OCI-LY7 (cell line): Measurements from ENCODE around the gene SLC35G1. TPM values are rescaled to one million over a fixed set of nuclear protein-coding genes. Genes with fewer than 3 reads are reported as not detected.

Source experiments
- BruUV-seq: library from RNA; stranded (reverse); fragments of 400-500 nt; replicated peaks from 2 replicates; lab custom pipeline; 2021; lab: Mats Ljungman, UMichigan
- CTCF ChIA-PET: fragments of 300-600 bp; sonication (Branson Sonifier 250); formaldehyde crosslinking; loops from one replicate; lab custom pipeline; 2022; ENCODE audit warnings: antibody characterized with exemption; ENCODE audit not compliant: unreplicated experiment; lab: Charles Lee
- POLR2A ChIA-PET: fragments of 300-600 bp; sonication (Branson Sonifier 250); formaldehyde crosslinking; loops from one replicate; lab custom pipeline; 2022; ENCODE audit warnings: antibody characterized with exemption; lab: Charles Lee
- DNase-seq: peaks from one replicate; pipeline ENCODE4 v3.0.0-alpha.2; 2015; ENCODE audit warnings: low spot score
- H2AFZ ChIP-seq: fragments of 200-600 bp; sonication (generic), shearing (Covaris generic); 2 replicates; pipeline ENCODE4 v1.6.1; 2014; ENCODE audit warnings: mild to moderate bottlenecking, antibody characterized with exemption, low read length, moderate library complexity
- H3K27ac ChIP-seq: fragments of 200-600 bp; sonication (generic); 2 replicates; pipeline ENCODE4 v1.5.1; 2014; ENCODE audit warnings: mixed run types, low read depth, mild to moderate bottlenecking, moderate library complexity, low read length, inconsistent platforms; ENCODE audit not compliant: poor library complexity, severe bottlenecking
- H3K36me3 ChIP-seq: fragments of 200-600 bp; sonication (generic); 2 replicates; pipeline ENCODE4 v1.6.1; 2014; ENCODE audit warnings: mild to moderate bottlenecking, antibody characterized with exemption, low read length, moderate library complexity, mixed read lengths; ENCODE audit not compliant: insufficient read depth
- H3K4me1 ChIP-seq: fragments of 200-600 bp; sonication (generic); 2 replicates; pipeline ENCODE4 v1.5.1; 2014; ENCODE audit warnings: mild to moderate bottlenecking, low read length; ENCODE audit not compliant: insufficient read depth, poor library complexity, severe bottlenecking
- H3K4me2 ChIP-seq: fragments of 200-600 bp; sonication (generic); 2 replicates; pipeline ENCODE4 v1.6.1; 2014; ENCODE audit warnings: mild to moderate bottlenecking, low read length
- H3K4me3 ChIP-seq: fragments of 200-600 bp; sonication (generic); 2 replicates; pipeline ENCODE4 v1.5.1; 2014; ENCODE audit warnings: mild to moderate bottlenecking, low read depth, low read length; ENCODE audit not compliant: poor library complexity, severe bottlenecking
- H3K79me2 ChIP-seq: fragments of 200-600 bp; sonication (generic); 2 replicates; pipeline ENCODE4 v1.6.1; 2016; ENCODE audit warnings: low read depth, mild to moderate bottlenecking, low read length, moderate library complexity, mixed read lengths; ENCODE audit not compliant: insufficient read depth
- H3K9me2 ChIP-seq: fragments of 200-600 bp; sonication (generic); 2 replicates; pipeline ENCODE4 v1.6.1; 2016; ENCODE audit warnings: mild to moderate bottlenecking, low read length, mixed read lengths; ENCODE audit not compliant: insufficient read depth
- H3K9me3 ChIP-seq: fragments of 200-600 bp; sonication (generic); 2 replicates; pipeline ENCODE4 v1.6.1; 2014; ENCODE audit warnings: mild to moderate bottlenecking, mixed run types, low read length, mixed read lengths
- H4K20me1 ChIP-seq: fragments of 200-600 bp; sonication (generic); 2 replicates; pipeline ENCODE4 v1.6.1; 2014; ENCODE audit warnings: mild to moderate bottlenecking, antibody characterized with exemption, low read length, moderate library complexity, mixed read lengths; ENCODE audit not compliant: insufficient read depth
- EZH2phosphoT487 ChIP-seq: fragments of 200-600 bp; sonication (generic); IDR thresholded peaks from 2 replicates; pipeline ENCODE4 v1.6.1; 2018; ENCODE audit warnings: low read depth, borderline replicate concordance, mild to moderate bottlenecking, mixed run types, antibody characterized with exemption, low read length, moderate library complexity, mixed read lengths
- intact Hi-C: fragments of 100-400 bp; cut with micrococcal nuclease; formaldehyde crosslinking; loops from one replicate; pipeline ENCODE4 v1.10.0; 2022; ENCODE audit not compliant: unreplicated experiment
- total RNA-seq, 2 experiments: library from RNA; depleted of rRNA in 1 of 2; stranded (reverse); fragments of >200 nt in 1 of 2; shearing (Covaris generic) in 1 of 2; gene quantifications; 2 replicates each; pipeline ENCODE4 v1.2.3, GENCODE V29; 2014 to 2022
- TF ChIP-seq, protein P1 (sequence below): fragments of 200-600 bp; sonication (generic); conservative IDR thresholded peaks from 2 replicates; pipeline ENCODE4 v1.5.1; 2014; ENCODE audit warnings: mild to moderate bottlenecking, antibody characterized with exemption, low read length, moderate library complexity, mixed read lengths

SLC35G1 gene
- total RNA-seq, 2 experiments from 2014 or later: 5.9 to 6.0 TPM

DNA sequence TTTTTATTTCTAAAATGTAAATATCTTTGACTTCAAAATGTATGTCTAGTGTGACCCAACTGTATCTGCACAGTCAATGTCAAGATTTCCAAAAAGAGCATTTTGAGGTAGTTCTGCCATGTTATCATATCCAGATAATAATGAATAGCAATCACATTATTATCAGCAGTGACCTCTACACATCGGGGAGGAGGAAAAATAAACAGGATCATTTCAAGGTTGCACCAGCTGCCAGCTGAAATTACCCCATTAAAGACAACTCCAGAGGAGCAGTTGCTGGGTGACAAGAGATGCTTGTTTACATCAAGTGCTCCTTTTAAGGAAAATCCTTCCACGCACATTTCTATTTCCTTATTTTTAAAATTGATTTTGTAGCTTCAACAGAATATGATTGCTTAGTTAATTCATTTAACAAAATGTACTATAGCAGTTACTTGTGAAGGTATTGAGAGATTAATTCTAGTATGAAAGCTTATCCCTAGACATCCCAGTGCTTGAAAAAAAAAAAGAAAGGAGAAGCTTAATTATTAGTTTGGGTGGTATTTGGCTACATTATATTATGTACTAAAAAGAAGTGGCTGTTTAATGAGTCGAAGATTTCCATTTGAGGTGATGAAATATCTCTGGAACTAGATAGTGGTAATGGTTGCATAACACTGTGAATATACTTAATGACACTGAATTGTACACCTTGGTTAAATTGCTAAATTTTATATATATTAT, 19.3 kb upstream of the SLC35G1 start:
- H3K9me3 ChIP-seq: no peaks in the 10 kb centered on the region
- no peak overlapping the region for H2AFZ ChIP-seq
- no peak overlapping the region for H3K4me3 ChIP-seq
- H3K36me3 ChIP-seq: no peaks in the 10 kb centered on the region
- H3K79me2 ChIP-seq: no peaks in the 10 kb centered on the region
- TF ChIP-seq, protein P1, sequence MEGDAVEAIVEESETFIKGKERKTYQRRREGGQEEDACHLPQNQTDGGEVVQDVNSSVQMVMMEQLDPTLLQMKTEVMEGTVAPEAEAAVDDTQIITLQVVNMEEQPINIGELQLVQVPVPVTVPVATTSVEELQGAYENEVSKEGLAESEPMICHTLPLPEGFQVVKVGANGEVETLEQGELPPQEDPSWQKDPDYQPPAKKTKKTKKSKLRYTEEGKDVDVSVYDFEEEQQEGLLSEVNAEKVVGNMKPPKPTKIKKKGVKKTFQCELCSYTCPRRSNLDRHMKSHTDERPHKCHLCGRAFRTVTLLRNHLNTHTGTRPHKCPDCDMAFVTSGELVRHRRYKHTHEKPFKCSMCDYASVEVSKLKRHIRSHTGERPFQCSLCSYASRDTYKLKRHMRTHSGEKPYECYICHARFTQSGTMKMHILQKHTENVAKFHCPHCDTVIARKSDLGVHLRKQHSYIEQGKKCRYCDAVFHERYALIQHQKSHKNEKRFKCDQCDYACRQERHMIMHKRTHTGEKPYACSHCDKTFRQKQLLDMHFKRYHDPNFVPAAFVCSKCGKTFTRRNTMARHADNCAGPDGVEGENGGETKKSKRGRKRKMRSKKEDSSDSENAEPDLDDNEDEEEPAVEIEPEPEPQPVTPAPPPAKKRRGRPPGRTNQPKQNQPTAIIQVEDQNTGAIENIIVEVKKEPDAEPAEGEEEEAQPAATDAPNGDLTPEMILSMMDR: no peak
- TF ChIP-seq EZH2phosphoT487: no peak
- H3K4me2 ChIP-seq: no peak overlapping the region
- BruUV-seq: no TSS peak
- H3K4me1 ChIP-seq: no peaks in the 10 kb centered on the region
- H4K20me1 ChIP-seq: no peaks in the 10 kb centered on the region
- no peak overlapping the region for H3K27ac ChIP-seq
- ChIA-PET CTCF (no interaction called here), POLR2A (interaction anchor here (0.5 kb wide), 1 partner anchor 18 kb away, joined by 3 read pairs; no protein-coding TSS in a partner anchor)
- intact Hi-C loops: no loop called here
- H3K9me2 ChIP-seq: no peaks in the 10 kb centered on the region
- DNase-seq: no peak

DNA sequence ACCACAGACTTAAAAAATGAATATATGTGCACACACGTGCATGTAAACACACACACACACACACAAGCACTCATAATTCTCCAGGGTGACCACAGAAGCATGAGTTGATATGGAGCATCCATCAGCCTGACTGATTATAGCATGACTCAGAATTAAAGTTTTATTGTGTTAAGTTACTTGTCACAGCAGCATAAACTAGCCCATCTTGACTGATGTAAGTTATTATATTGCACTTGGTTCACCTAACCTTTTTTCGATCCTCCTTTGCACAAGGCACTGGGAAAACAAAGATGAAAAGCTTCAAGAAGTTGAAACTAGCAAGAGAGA, 18.8 kb upstream of the SLC35G1 start:
- no peaks in the 10 kb centered on the region for H3K4me1 ChIP-seq
- no peak for TF ChIP-seq EZH2phosphoT487
- TF ChIP-seq, protein P1: no peak

DNA sequence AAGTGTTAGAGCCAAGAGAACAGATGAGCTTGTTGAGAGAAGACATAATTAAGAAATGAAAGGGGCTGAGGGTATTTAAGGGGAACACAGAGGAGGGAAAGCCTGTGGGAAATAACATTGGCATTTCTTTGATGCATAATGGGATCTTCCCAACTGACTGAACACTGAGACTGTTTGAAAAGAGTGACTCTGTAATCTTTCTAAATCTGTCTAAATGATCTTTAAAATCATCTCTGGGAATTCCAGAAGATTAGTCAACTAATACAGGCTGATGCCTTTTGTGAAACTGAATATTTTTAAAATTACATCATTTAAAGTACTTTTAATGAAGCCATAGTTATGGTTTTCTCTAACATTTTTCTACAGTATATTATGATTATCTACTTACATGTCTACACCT, 17.4 kb upstream of the SLC35G1 start:
- CTCF ChIA-PET: no interaction called here

More for the DNA sequence above, 18.8 kb upstream of the SLC35G1 start:
- ChIA-PET POLR2A (interaction anchor here (0.5 kb wide), 1 partner anchor 17 kb away, joined by 3 read pairs; no protein-coding TSS in a partner anchor), CTCF (no interaction called here)
- Histone ChIP-seq H3K27ac (no peak overlapping the region), H4K20me1 (no peaks in the 10 kb centered on the region), H3K36me3 (no peaks in the 10 kb centered on the region), H3K9me3 (no peaks in the 10 kb centered on the region), H3K4me2 (no peak overlapping the region), H3K4me3 (no peak overlapping the region), H3K79me2 (no peaks in the 10 kb centered on the region), H3K9me2 (no peaks in the 10 kb centered on the region), H2AFZ (no peak overlapping the region)
- DNase-seq: no peak
- BruUV-seq: no TSS peak
- intact Hi-C loops: no loop called here

More for the DNA sequence above, 17.4 kb upstream of the SLC35G1 start:
- Histone ChIP-seq H3K4me2 (no peak overlapping the region), H3K36me3 (no peaks in the 10 kb centered on the region), H2AFZ (no peak overlapping the region), H4K20me1 (no peaks in the 10 kb centered on the region), H3K9me2 (no peaks in the 10 kb centered on the region), H3K9me3 (no peaks in the 10 kb centered on the region), H3K4me1 (no peaks in the 10 kb centered on the region), H3K27ac (no peak overlapping the region), H3K4me3 (no peak overlapping the region), H3K79me2 (no peaks in the 10 kb centered on the region)
- no peak for DNase-seq
- intact Hi-C loops: no loop called here
- BruUV-seq: no TSS peak
- POLR2A ChIA-PET: no interaction called here
- no peak for TF ChIP-seq EZH2phosphoT487
- TF ChIP-seq, protein P1: no peak
